Measurements from ENCODE around the gene ENO2. TPM values are rescaled to one million over a fixed set of nuclear protein-coding genes. Genes with fewer than 3 reads are reported as not detected.

ENO2 gene
- total RNA-seq, 1 donor from 2014 or later, result 5.3 TPM

- no peak for TF ChIP-seq CTCF (IDR thresholded peaks at IDR 0.05; ENCODE audit: unreplicated experiment)
- DNase-seq (ENCODE audit: low spot score), result no peak
- Mint-ChIP-seq H3K4me1 (ENCODE audit: unreplicated experiment) (peaks cover 20% of the 10 kb centered on the region), H3K27me3 (ENCODE audit: unreplicated experiment) (peaks cover 23% of the 10 kb centered on the region), H3K9me3 (ENCODE audit: unreplicated experiment) (no peaks in the 10 kb centered on the region), H3K27ac (ENCODE audit: unreplicated experiment) (peak overlapping the region; percentile 42), H3K4me3 (ENCODE audit: unreplicated experiment) (peak overlapping the region; percentile 86), H3K36me3 (ENCODE audit: low read depth, unreplicated experiment) (peaks cover 5% of the 10 kb centered on the region)
Observed at GRCh38 chr12:6914947-6915788, 788 bp downstream of the ENO2 start.

GRCh38 chr12:6915789-6916285 lies 1.5 kb downstream of the ENO2 start:
- Mint-ChIP-seq H3K9me3 (ENCODE audit: unreplicated experiment) (no peaks in the 10 kb centered on the region), H3K27me3 (ENCODE audit: unreplicated experiment) (peaks cover 21% of the 10 kb centered on the region), H3K27ac (ENCODE audit: unreplicated experiment) (no peak overlapping the region)

GRCh38 chr12:6916426-6917200 lies 2.2 kb downstream of the ENO2 start:
- Mint-ChIP-seq H3K4me3 (ENCODE audit: unreplicated experiment) (no peak overlapping the region), H3K27ac (ENCODE audit: unreplicated experiment) (no peak overlapping the region), H3K27me3 (ENCODE audit: unreplicated experiment) (peaks cover 17% of the 10 kb centered on the region), H3K4me1 (ENCODE audit: unreplicated experiment) (peaks cover 20% of the 10 kb centered on the region), H3K36me3 (ENCODE audit: low read depth, unreplicated experiment) (peaks cover 5% of the 10 kb centered on the region), H3K9me3 (ENCODE audit: unreplicated experiment) (no peaks in the 10 kb centered on the region)
- no peak for DNase-seq (ENCODE audit: low spot score)
- TF ChIP-seq CTCF (IDR thresholded peaks at IDR 0.05; ENCODE audit: unreplicated experiment), result no peak

More at GRCh38 chr12:6915789-6916285, 1.5 kb downstream of the ENO2 start:
- no peak for TF ChIP-seq CTCF (IDR thresholded peaks at IDR 0.05; ENCODE audit: unreplicated experiment)
- peaks cover 5% of the 10 kb centered on the region for H3K36me3 Mint-ChIP-seq (ENCODE audit: low read depth, unreplicated experiment)
- no peak overlapping the region for H3K4me3 Mint-ChIP-seq (ENCODE audit: unreplicated experiment)
- DNase-seq (ENCODE audit: low spot score), result no peak
- peaks cover 20% of the 10 kb centered on the region for H3K4me1 Mint-ChIP-seq (ENCODE audit: unreplicated experiment)

GRCh38 chr12:6917491-6918231 lies 3.3 kb downstream of the ENO2 start:
- Mint-ChIP-seq H3K9me3 (ENCODE audit: unreplicated experiment) (no peaks in the 10 kb centered on the region), H3K4me3 (ENCODE audit: unreplicated experiment) (no peak overlapping the region), H3K4me1 (ENCODE audit: unreplicated experiment) (peaks cover 26% of the 10 kb centered on the region), H3K36me3 (ENCODE audit: low read depth, unreplicated experiment) (peaks cover 6% of the 10 kb centered on the region), H3K27ac (ENCODE audit: unreplicated experiment) (no peak overlapping the region), H3K27me3 (ENCODE audit: unreplicated experiment) (peaks cover 15% of the 10 kb centered on the region)
- no peak for TF ChIP-seq CTCF (IDR thresholded peaks at IDR 0.05; ENCODE audit: unreplicated experiment)
- no peak for DNase-seq (ENCODE audit: low spot score)

Data from endothelial cell (in vitro differentiated cells).